HEK293 (cell line): ENCODE measurements around the gene EYS.

Experiments used
- CTCF ChIA-PET: fragments of 350-600 bp; formaldehyde crosslinking; extraction: SDS; loops from one replicate; lab custom pipeline; 2021; ENCODE audit warnings: antibody characterized with exemption; lab: Yijun Ruan, JAX
- POLR2A ChIA-PET: fragments of 300-600 bp; formaldehyde crosslinking; extraction: SDS; loops from one replicate; lab custom pipeline; 2020; ENCODE audit warnings: antibody characterized with exemption, inconsistent platforms; lab: Yijun Ruan, JAX
- H3K27ac ChIP-seq: fragments of 200-500 bp; sonication (Bioruptor generic); 2 replicates; pipeline ENCODE4 v1.5.1; 2014; ENCODE audit warnings: low read depth, low read length, control low read depth, inconsistent platforms; ENCODE audit errors: extremely low read depth
- H3K36me3 ChIP-seq, 2 experiments: fragments of 200-500 bp in 1 of 2; sonication (Bioruptor generic) in 1 of 2; 1 replicate in 1 of 2; 2 replicates in 1 of 2; pipeline ENCODE4 v1.5.1; 2014 to 2017; ENCODE audit warnings: inconsistent platforms in 2 of 2, low read length in 2 of 2; ENCODE audit not compliant: control insufficient read depth in 2 of 2, insufficient read depth in 1 of 2
- H3K4me1 ChIP-seq: fragments of 200-500 bp; sonication (Bioruptor generic); 2 replicates; pipeline ENCODE4 v1.5.1; 2014; ENCODE audit warnings: mild to moderate bottlenecking, low read length, inconsistent platforms; ENCODE audit not compliant: control insufficient read depth, insufficient read depth
- H3K4me3 ChIP-seq: 2 replicates; pipeline ENCODE4 v1.5.1; 2011; ENCODE audit warnings: low read depth, mild to moderate bottlenecking, control low read depth, low read length, moderate library complexity
- H3K9me3 ChIP-seq: fragments of 200-500 bp; sonication (Bioruptor generic); 2 replicates; pipeline ENCODE4 v1.5.1; 2014; ENCODE audit warnings: low read depth, low read length, inconsistent platforms; ENCODE audit not compliant: control insufficient read depth, insufficient read depth
- GFI1B ChIP-seq: fragments of 450-650 bp; formaldehyde crosslinking; IDR thresholded peaks from 2 replicates; pipeline ENCODE4 v1.5.1; 2016; ENCODE audit warnings: missing biosample characterization, missing genetic modification characterization
- KLF8 ChIP-seq: fragments of 450-650 bp; formaldehyde crosslinking; IDR thresholded peaks from 2 replicates; pipeline ENCODE4 v1.5.1; 2016; ENCODE audit warnings: missing biosample characterization, missing genetic modification characterization
- PBX3 ChIP-seq: sonication (generic); formaldehyde crosslinking; IDR thresholded peaks from 2 replicates; pipeline ENCODE4 v1.8.1; 2022; ENCODE audit warnings: mild to moderate bottlenecking, moderate library complexity, missing genetic modification reagents
- SP2 ChIP-seq: fragments of 450-650 bp; formaldehyde crosslinking; IDR thresholded peaks from 2 replicates; pipeline ENCODE4 v1.5.1; 2016; ENCODE audit warnings: missing biosample characterization, missing genetic modification characterization
- SP3 ChIP-seq: fragments of 450-650 bp; formaldehyde crosslinking; IDR thresholded peaks from 2 replicates; pipeline ENCODE4 v1.5.1; 2016; ENCODE audit warnings: missing biosample characterization, missing genetic modification characterization
- TRIM28 ChIP-seq: IDR thresholded peaks from 2 replicates; pipeline ENCODE4 v1.6.1; 2011; ENCODE audit warnings: low read length, control low read depth, borderline replicate concordance
- ZBTB44 ChIP-seq: fragments of 450-650 bp; IDR thresholded peaks from 2 replicates; pipeline ENCODE4 v1.5.1; 2018; ENCODE audit warnings: missing biosample characterization, mild to moderate bottlenecking, missing genetic modification characterization
- ZNF157 ChIP-seq: fragments of 450-650 bp; formaldehyde crosslinking; IDR thresholded peaks from 2 replicates; pipeline ENCODE4 v1.5.1; 2016; ENCODE audit warnings: missing biosample characterization, missing genetic modification characterization
- ZNF354C ChIP-seq: fragments of 450-650 bp; formaldehyde crosslinking; IDR thresholded peaks from 2 replicates; pipeline ENCODE4 v1.5.1; 2016; ENCODE audit warnings: missing biosample characterization, missing genetic modification characterization, low read depth, borderline replicate concordance
- ZNF426 ChIP-seq: fragments of 450-650 bp; formaldehyde crosslinking; IDR thresholded peaks from 2 replicates; pipeline ENCODE4 v1.5.1; 2017; ENCODE audit warnings: missing biosample characterization, missing genetic modification characterization, mild to moderate bottlenecking, inconsistent platforms, moderate library complexity
- ZNF514 ChIP-seq: fragments of 450-650 bp; formaldehyde crosslinking; IDR thresholded peaks from 2 replicates; pipeline ENCODE4 v1.5.1; 2016; ENCODE audit warnings: missing biosample characterization, missing genetic modification characterization
- ZNF571 ChIP-seq: fragments of 450-650 bp; formaldehyde crosslinking; IDR thresholded peaks from 2 replicates; pipeline ENCODE4 v1.5.0; 2017; ENCODE audit warnings: missing biosample characterization, missing genetic modification characterization
- ZNF660 ChIP-seq: fragments of 450-650 bp; IDR thresholded peaks from 2 replicates; pipeline ENCODE4 v1.5.1; 2018; ENCODE audit warnings: missing biosample characterization, mild to moderate bottlenecking, missing genetic modification characterization
- ZNF692 ChIP-seq: fragments of 450-650 bp; formaldehyde crosslinking; IDR thresholded peaks from 2 replicates; pipeline ENCODE4 v1.5.1; 2016; ENCODE audit warnings: missing biosample characterization, missing genetic modification characterization
- ZNF777 ChIP-seq: fragments of 450-650 bp; formaldehyde crosslinking; IDR thresholded peaks from 2 replicates; pipeline ENCODE4 v1.5.1; 2017; ENCODE audit warnings: missing biosample characterization, missing genetic modification characterization, borderline replicate concordance
- TF ChIP-seq, protein P1 (sequence below): fragments of 450-650 bp; formaldehyde crosslinking; conservative IDR thresholded peaks from 2 replicates; pipeline ENCODE4 v1.5.1; 2016; ENCODE audit warnings: low read depth, missing biosample characterization, missing genetic modification characterization
- TF ChIP-seq, protein P2 (sequence below): fragments of 450-650 bp; formaldehyde crosslinking; IDR thresholded peaks from 2 replicates; pipeline ENCODE4 v1.5.1; 2016; ENCODE audit warnings: missing biosample characterization, missing genetic modification characterization
- TF ChIP-seq, protein P3 (sequence below): fragments of 450-650 bp; formaldehyde crosslinking; conservative IDR thresholded peaks from 2 replicates; pipeline ENCODE4 v1.5.1; 2016; ENCODE audit warnings: low read depth, missing biosample characterization, missing genetic modification characterization

EYS gene

GRCh38 chr6:65671922-65672321 is 35.1 kb downstream of the EYS start:
- H3K4me1 ChIP-seq, result no peaks in the 10 kb centered on the region
- CTCF ChIA-PET, result no interaction called here

GRCh38 chr6:65667916-65668656 is 38.9 kb downstream of the EYS start:
- no peaks in the 10 kb centered on the region for H3K9me3 ChIP-seq
- no peak overlapping the region for H3K27ac ChIP-seq
- no peak overlapping the region for H3K4me3 ChIP-seq
- no peaks in the 10 kb centered on the region for H3K4me1 ChIP-seq
- ChIA-PET POLR2A (no interaction called here), CTCF (no interaction called here)
- H3K36me3 ChIP-seq, result no peaks in the 10 kb centered on the region
- TF ChIP-seq, protein P1, sequence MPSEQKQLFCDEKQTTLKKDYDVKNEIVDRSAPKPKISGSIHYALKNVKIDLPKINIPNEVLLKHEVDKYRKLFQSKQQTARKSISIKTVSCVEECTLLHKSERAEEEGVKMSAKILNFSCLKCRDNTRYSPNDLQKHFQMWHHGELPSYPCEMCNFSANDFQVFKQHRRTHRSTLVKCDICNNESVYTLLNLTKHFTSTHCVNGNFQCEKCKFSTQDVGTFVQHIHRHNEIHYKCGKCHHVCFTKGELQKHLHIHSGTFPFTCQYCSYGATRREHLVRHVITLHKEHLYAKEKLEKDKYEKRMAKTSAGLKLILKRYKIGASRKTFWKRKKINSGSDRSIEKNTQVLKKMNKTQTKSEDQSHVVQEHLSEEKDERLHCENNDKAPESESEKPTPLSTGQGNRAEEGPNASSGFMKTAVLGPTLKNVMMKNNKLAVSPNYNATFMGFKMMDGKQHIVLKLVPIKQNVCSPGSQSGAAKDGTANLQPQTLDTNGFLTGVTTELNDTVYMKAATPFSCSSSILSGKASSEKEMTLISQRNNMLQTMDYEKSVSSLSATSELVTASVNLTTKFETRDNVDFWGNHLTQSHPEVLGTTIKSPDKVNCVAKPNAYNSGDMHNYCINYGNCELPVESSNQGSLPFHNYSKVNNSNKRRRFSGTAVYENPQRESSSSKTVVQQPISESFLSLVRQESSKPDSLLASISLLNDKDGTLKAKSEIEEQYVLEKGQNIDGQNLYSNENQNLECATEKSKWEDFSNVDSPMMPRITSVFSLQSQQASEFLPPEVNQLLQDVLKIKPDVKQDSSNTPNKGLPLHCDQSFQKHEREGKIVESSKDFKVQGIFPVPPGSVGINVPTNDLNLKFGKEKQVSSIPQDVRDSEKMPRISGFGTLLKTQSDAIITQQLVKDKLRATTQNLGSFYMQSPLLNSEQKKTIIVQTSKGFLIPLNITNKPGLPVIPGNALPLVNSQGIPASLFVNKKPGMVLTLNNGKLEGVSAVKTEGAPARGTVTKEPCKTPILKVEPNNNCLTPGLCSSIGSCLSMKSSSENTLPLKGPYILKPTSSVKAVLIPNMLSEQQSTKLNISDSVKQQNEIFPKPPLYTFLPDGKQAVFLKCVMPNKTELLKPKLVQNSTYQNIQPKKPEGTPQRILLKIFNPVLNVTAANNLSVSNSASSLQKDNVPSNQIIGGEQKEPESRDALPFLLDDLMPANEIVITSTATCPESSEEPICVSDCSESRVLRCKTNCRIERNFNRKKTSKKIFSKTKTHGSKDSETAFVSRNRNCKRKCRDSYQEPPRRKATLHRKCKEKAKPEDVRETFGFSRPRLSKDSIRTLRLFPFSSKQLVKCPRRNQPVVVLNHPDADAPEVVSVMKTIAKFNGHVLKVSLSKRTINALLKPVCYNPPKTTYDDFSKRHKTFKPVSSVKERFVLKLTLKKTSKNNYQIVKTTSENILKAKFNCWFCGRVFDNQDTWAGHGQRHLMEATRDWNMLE (tag by site-specific recombination), result no peak
- TF ChIP-seq ZBTB44 (tag by site-specific recombination), result no peak
- no peak for TF ChIP-seq ZNF660
- TF ChIP-seq ZNF426 (tag by site-specific recombination), result no peak
- TF ChIP-seq PBX3 (CRISPR knock-in tag), result no peak
- TF ChIP-seq SP3 (tag by site-specific recombination), result no peak
- TF ChIP-seq TRIM28, result no peak

More at GRCh38 chr6:65671922-65672321, 35.1 kb downstream of the EYS start:
- TF ChIP-seq, protein P2, sequence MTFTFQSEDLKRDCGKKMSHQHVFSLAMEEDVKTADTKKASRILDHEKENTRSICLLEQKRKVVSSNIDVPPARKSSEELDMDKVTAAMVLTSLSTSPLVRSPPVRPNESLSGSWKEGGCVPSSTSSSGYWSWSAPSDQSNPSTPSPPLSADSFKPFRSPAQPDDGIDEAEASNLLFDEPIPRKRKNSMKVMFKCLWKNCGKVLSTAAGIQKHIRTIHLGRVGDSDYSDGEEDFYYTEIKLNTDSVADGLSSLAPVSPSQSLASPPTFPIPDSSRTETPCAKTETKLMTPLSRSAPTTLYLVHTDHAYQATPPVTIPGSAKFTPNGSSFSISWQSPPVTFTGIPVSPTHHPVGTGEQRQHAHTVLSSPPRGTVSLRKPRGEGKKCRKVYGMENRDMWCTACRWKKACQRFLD (tag by site-specific recombination), result no peak
- no peak for TF ChIP-seq GFI1B (tag by site-specific recombination)
- no peak for TF ChIP-seq ZNF157 (tag by site-specific recombination)
- TF ChIP-seq ZNF354C (tag by site-specific recombination), result no peak
- no peak for TF ChIP-seq KLF8
- TF ChIP-seq ZNF571 (tag by site-specific recombination), result no peak
- TF ChIP-seq ZNF777 (tag by site-specific recombination), result no peak
- no peak for TF ChIP-seq ZNF514 (tag by site-specific recombination)
- TF ChIP-seq, protein P3, sequence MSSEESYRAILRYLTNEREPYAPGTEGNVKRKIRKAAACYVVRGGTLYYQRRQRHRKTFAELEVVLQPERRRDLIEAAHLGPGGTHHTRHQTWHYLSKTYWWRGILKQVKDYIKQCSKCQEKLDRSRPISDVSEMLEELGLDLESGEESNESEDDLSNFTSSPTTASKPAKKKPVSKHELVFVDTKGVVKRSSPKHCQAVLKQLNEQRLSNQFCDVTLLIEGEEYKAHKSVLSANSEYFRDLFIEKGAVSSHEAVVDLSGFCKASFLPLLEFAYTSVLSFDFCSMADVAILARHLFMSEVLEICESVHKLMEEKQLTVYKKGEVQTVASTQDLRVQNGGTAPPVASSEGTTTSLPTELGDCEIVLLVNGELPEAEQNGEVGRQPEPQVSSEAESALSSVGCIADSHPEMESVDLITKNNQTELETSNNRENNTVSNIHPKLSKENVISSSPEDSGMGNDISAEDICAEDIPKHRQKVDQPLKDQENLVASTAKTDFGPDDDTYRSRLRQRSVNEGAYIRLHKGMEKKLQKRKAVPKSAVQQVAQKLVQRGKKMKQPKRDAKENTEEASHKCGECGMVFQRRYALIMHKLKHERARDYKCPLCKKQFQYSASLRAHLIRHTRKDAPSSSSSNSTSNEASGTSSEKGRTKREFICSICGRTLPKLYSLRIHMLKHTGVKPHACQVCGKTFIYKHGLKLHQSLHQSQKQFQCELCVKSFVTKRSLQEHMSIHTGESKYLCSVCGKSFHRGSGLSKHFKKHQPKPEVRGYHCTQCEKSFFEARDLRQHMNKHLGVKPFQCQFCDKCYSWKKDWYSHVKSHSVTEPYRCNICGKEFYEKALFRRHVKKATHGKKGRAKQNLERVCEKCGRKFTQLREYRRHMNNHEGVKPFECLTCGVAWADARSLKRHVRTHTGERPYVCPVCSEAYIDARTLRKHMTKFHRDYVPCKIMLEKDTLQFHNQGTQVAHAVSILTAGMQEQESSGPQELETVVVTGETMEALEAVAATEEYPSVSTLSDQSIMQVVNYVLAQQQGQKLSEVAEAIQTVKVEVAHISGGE (tag by site-specific recombination), result no peak
- TF ChIP-seq SP2 (tag by site-specific recombination), result no peak
- TF ChIP-seq ZNF692 (tag by site-specific recombination), result no peak
- TF ChIP-seq, all 188 proteins: peak for 0
- POLR2A ChIA-PET, result interaction anchor here (1.3 kb wide), 1 partner anchor 10 kb away, joined by 3 read pairs; no protein-coding TSS in a partner anchor
- Histone ChIP-seq H3K9me3 (no peaks in the 10 kb centered on the region), H3K36me3 (no peaks in the 10 kb centered on the region), H3K27ac (no peak overlapping the region), H3K4me3 (no peak overlapping the region)
